ENCODE data around the gene FGD5. TPM values are rescaled to one million over a fixed set of nuclear protein-coding genes. Genes with fewer than 3 reads are reported as not detected.

FGD5 gene
- total RNA-seq, 1 donor from 2014 or later, result 0.22 TPM

DNA sequence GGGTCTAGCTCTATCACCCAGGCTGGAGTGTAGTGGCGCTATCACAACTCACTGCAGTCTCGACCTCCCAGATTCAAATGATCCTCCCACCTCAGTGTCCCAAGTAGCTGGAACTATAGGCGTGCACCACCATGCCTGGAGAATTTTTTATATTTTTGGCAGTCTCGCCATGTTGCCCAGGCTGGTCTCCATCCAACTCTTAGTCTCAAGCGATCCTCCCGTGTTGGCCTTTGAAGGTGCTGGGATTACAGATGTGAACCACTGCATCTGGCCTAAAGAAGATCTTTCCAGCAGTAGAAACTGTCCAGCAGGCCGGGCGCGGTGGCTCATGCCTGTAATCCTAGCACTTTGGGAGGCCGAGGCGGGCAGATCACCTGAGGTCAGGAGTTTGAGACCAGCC lies 73.5 kb downstream of the FGD5 start:
- TF ChIP-seq, protein P1, sequence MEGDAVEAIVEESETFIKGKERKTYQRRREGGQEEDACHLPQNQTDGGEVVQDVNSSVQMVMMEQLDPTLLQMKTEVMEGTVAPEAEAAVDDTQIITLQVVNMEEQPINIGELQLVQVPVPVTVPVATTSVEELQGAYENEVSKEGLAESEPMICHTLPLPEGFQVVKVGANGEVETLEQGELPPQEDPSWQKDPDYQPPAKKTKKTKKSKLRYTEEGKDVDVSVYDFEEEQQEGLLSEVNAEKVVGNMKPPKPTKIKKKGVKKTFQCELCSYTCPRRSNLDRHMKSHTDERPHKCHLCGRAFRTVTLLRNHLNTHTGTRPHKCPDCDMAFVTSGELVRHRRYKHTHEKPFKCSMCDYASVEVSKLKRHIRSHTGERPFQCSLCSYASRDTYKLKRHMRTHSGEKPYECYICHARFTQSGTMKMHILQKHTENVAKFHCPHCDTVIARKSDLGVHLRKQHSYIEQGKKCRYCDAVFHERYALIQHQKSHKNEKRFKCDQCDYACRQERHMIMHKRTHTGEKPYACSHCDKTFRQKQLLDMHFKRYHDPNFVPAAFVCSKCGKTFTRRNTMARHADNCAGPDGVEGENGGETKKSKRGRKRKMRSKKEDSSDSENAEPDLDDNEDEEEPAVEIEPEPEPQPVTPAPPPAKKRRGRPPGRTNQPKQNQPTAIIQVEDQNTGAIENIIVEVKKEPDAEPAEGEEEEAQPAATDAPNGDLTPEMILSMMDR (IDR thresholded peaks at IDR 0.05), result no peak
- no peaks in the 10 kb centered on the region for H3K9me3 Mint-ChIP-seq (ENCODE audit: low read depth)
- DNase-seq (ENCODE audit: low spot score), result no peak

DNA sequence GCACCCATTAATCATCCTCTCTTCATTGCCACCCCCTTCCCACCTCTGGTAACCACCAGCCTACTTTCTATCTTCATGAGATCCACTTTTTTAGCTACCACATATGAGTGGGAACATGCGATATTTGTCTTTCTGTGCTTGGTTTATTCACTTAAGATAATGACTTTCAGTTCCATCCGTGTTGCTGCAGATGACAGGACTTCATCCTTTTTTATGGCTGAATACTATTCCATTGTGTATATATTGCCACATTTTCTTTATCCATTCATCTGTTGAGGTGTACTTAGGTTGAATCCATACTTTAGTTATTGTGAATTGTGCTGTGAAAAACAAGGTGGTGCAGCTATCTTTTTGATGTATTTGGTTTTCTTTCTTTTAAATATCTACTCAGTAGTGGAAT lies 75.3 kb downstream of the FGD5 start:
- no peaks in the 10 kb centered on the region for H3K36me3 Mint-ChIP-seq (ENCODE audit: low read depth)
- peaks cover 59% of the 10 kb centered on the region for H3K27me3 Mint-ChIP-seq (ENCODE audit: low read depth)
- no peaks in the 10 kb centered on the region for H3K9me3 Mint-ChIP-seq (ENCODE audit: low read depth)
- H3K27ac Mint-ChIP-seq (ENCODE audit: unreplicated experiment), result no peak overlapping the region
- H3K4me1 Mint-ChIP-seq (ENCODE audit: low read depth), result no peaks in the 10 kb centered on the region
- TF ChIP-seq, protein P1 (IDR thresholded peaks at IDR 0.05), result no peak
- no peak for DNase-seq (ENCODE audit: low spot score)
- H3K4me3 Mint-ChIP-seq (ENCODE audit: unreplicated experiment), result no peak overlapping the region

More for the DNA sequence above, 73.5 kb downstream of the FGD5 start:
- H3K27me3 Mint-ChIP-seq (ENCODE audit: low read depth), result peaks cover 55% of the 10 kb centered on the region
- no peaks in the 10 kb centered on the region for H3K4me1 Mint-ChIP-seq (ENCODE audit: low read depth)
- no peaks in the 10 kb centered on the region for H3K36me3 Mint-ChIP-seq (ENCODE audit: low read depth)
- H3K27ac Mint-ChIP-seq (ENCODE audit: unreplicated experiment), result no peak overlapping the region
- no peak overlapping the region for H3K4me3 Mint-ChIP-seq (ENCODE audit: unreplicated experiment)

DNA sequence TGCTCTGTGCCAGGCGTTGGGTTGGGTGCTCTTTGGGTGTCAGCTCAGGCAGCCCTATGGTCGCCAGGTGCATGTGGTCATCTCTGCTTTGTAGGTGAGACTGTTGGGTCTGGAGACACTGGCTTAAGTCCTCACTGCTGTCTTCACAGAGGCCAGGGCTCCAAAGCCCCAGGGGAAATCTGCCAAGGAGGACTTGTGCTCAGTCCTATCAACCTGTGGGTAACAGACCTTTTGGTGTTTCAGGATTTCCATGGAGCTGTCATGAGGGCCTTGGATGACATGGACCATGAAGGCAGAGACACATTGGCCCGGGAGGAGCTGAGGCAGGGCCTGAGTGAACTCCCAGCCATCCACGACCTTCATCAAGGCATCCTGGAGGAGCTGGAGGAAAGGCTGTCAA lies 78.5 kb downstream of the FGD5 start:
- Mint-ChIP-seq H3K4me1 (ENCODE audit: low read depth) (no peaks in the 10 kb centered on the region), H3K27me3 (ENCODE audit: low read depth) (peaks cover 54% of the 10 kb centered on the region)

DNA sequence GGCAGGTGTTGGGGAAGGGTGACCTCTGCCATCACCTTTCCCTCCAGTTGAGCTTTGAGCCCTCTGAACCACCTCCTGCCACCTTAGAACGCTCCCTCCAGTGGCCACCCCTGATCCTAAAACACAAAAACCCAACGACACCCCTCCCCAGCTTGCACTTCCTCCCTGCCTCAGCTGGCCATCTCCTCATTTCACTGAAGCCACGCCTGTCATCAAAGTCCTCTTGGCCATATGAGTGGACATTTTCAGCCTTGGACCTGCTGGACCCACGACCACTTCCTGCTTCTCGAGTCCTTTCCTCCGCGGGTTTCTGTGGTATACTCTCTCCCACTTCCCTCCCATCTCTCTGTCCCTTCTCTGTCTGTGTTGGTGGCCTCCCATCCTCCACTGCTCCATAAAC lies 80.2 kb downstream of the FGD5 start:
- no peak overlapping the region for H3K4me3 Mint-ChIP-seq (ENCODE audit: unreplicated experiment)
- H3K27me3 Mint-ChIP-seq (ENCODE audit: low read depth), result peaks cover 55% of the 10 kb centered on the region
- TF ChIP-seq, protein P1 (IDR thresholded peaks at IDR 0.05), result no peak
- no peak for DNase-seq (ENCODE audit: low spot score)
- no peaks in the 10 kb centered on the region for H3K36me3 Mint-ChIP-seq (ENCODE audit: low read depth)
- no peaks in the 10 kb centered on the region for H3K4me1 Mint-ChIP-seq (ENCODE audit: low read depth)
- H3K27ac Mint-ChIP-seq (ENCODE audit: unreplicated experiment), result no peak overlapping the region
- H3K9me3 Mint-ChIP-seq (ENCODE audit: low read depth), result no peaks in the 10 kb centered on the region

More for the DNA sequence above, 78.5 kb downstream of the FGD5 start:
- Mint-ChIP-seq H3K4me3 (ENCODE audit: unreplicated experiment) (no peak overlapping the region), H3K36me3 (ENCODE audit: low read depth) (no peaks in the 10 kb centered on the region), H3K9me3 (ENCODE audit: low read depth) (no peaks in the 10 kb centered on the region), H3K27ac (ENCODE audit: unreplicated experiment) (no peak overlapping the region)
- DNase-seq (ENCODE audit: low spot score), result no peak
- TF ChIP-seq, protein P1 (IDR thresholded peaks at IDR 0.05), result no peak

DNA sequence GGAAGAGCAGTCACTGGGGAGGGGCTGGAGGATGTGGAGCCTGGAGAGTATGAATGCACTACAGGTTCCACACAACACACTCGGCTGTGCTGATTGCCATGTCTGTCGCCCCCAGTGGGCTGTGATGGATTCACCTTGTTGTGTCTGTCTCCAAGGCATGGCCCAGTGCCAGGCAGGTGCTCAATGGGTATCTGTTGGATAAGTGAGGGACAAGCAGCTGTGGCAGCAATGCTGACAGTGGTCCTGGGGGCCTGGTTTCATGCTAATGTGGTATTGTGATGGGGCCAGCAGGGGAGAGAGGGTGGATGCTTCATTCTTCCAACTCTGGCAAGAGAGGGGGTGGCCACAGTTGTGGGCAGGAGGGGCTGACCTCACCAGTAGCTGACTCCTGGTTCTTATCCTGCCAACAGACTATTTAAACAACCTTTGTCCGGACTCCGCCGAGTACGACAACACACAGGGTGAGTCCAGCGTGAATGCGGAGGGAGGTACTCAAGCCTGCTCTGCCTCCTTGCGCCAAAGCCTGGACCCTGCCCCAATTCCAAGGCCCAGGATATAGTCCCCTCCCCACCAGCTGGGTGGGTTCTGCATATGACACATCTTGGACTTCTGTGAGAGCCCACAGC lies 81.3 kb downstream of the FGD5 start:
- Mint-ChIP-seq H3K4me3 (ENCODE audit: unreplicated experiment) (no peak overlapping the region), H3K27me3 (ENCODE audit: low read depth) (peaks cover 52% of the 10 kb centered on the region), H3K27ac (ENCODE audit: unreplicated experiment) (no peak overlapping the region), H3K9me3 (ENCODE audit: low read depth) (peaks cover 3% of the 10 kb centered on the region), H3K36me3 (ENCODE audit: low read depth) (peaks cover 2% of the 10 kb centered on the region), H3K4me1 (ENCODE audit: low read depth) (no peaks in the 10 kb centered on the region)
- no peak for DNase-seq (ENCODE audit: low spot score)
- TF ChIP-seq, protein P1 (IDR thresholded peaks at IDR 0.05), result no peak
